BLaER1 (cell line): ENCODE results near the gene ALDH7A1.
"Not testable (repeated sequence)": the region's sequence is repeated elsewhere in the genome, so short reads cannot be mapped to it uniquely, and the experiment has no call there.

ENCODE experiments used
- H3K27ac ChIP-seq: shearing (Covaris generic); formaldehyde crosslinking; 2 replicates; pipeline ENCODE4 v1.8.1; 2022
- H3K27me3 ChIP-seq: shearing (Covaris generic); formaldehyde crosslinking; 2 replicates; pipeline ENCODE4 v1.8.1; 2022
- H3K36me3 ChIP-seq: shearing (Covaris generic); formaldehyde crosslinking; 2 replicates; pipeline ENCODE4 v1.8.1; 2022
- H3K4me1 ChIP-seq: shearing (Covaris generic); formaldehyde crosslinking; 2 replicates; pipeline ENCODE4 v1.8.1; 2022
- H3K4me2 ChIP-seq: shearing (Covaris generic); formaldehyde crosslinking; 2 replicates; pipeline ENCODE4 v1.8.1; 2022
- H3K4me3 ChIP-seq: shearing (Covaris generic); formaldehyde crosslinking; 2 replicates; pipeline ENCODE4 v1.8.1; 2022
- H3K9ac ChIP-seq: shearing (Covaris generic); formaldehyde crosslinking; 2 replicates; pipeline ENCODE4 v1.8.1; 2022
- H3K9me3 ChIP-seq: shearing (Covaris generic); formaldehyde crosslinking; 2 replicates; pipeline ENCODE4 v1.8.1; 2022
- H4K20me1 ChIP-seq: shearing (Covaris generic); formaldehyde crosslinking; 2 replicates; pipeline ENCODE4 v1.8.1; 2022
- Cebpa-rat ChIP-seq: shearing (Covaris generic); IDR thresholded peaks from 2 replicates; pipeline ENCODE4 v1.8.1; 2022

Gene ALDH7A1

DNA sequence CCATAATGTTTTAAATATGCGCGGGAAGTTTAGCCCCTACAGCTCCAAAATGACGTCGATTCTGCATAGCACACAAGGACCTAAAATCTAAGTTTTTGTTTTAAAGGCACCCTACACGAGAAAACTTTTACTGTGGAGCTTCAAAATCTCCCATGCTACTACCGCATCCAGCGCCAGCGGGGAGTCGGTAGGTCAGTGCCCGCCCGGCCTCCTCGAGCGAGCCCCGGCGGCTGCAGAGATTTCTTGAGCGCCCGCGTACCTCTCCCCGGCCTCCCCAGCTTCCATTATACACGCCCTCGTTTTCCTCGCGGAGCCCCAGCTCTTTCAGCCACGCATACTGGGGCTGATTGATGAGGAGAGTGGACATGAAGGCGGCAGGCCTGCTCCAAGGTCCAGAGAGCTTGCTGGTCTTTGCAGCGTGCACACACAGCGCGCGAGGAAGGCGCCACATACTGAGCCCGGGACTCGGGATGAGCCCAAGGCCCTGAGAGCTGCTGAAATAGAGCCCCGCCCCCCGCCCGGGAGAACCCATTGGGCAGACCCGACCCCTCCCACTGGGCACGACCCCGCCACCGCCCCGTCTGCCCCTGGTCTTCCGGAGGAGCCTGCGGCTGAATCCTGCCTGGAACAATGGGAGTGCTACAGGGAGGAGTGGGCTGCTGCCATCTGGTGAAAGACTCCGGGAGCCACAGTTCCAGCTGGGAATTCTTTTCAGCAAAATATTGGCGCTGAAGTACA lies at the start of gene ALDH7A1:
Gene ALDH7A1 (minus strand): TSS at position 472 of the 738 bp plus-strand sequence. CDS start 21 bp downstream, at position 451.
- peaks cover 13% of the 10 kb centered on the region for H3K36me3 ChIP-seq
- peaks cover 16% of the 10 kb centered on the region for H3K4me1 ChIP-seq
- H3K9ac ChIP-seq, result peak within 1 kb of the TSS; percentile 73; the same call in 1 of the 2 replicates
- H3K4me2 ChIP-seq, result peak within 1 kb of the TSS; percentile 78
- peaks cover 20% of the 10 kb centered on the region for H3K9me3 ChIP-seq
- H3K27me3 ChIP-seq, result peaks cover 30% of the 10 kb centered on the region
- no peak for TF ChIP-seq Cebpa-rat
- H4K20me1 ChIP-seq, result no peaks in the 10 kb centered on the region
- no peak within 1 kb of the TSS for H3K27ac ChIP-seq
- H3K4me3 ChIP-seq, result peak within 1 kb of the TSS; percentile 72

DNA sequence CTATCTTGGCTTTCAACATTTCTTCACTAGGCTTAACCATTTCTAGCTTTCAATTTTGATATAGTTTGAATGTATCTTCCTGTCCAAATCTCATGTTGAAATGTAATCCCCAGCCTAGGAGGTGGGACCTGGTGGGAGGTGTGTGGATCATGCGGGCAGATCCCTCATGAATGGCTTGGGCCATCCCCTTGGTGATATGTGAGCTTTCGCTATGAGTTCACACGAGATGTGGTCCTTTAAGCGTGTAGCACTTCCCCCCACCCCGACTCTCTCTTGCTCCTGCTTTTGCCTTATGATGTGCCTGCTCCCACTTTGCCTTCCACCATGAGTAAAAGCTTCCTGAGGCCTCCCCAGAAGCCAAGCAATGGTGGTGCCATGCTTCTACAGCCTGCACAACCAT lies 46.4 kb upstream of the ALDH7A1 start:
- Histone ChIP-seq H3K4me3 (no peak overlapping the region), H3K27me3 (no peaks in the 10 kb centered on the region), H3K9me3 (peaks cover 11% of the 10 kb centered on the region), H3K27ac (no peak overlapping the region), H4K20me1 (no peaks in the 10 kb centered on the region), H3K36me3 (no peaks in the 10 kb centered on the region), H3K4me1 (no peaks in the 10 kb centered on the region), H3K9ac (no peak overlapping the region), H3K4me2 (no peak overlapping the region)
- TF ChIP-seq Cebpa-rat, result no peak

DNA sequence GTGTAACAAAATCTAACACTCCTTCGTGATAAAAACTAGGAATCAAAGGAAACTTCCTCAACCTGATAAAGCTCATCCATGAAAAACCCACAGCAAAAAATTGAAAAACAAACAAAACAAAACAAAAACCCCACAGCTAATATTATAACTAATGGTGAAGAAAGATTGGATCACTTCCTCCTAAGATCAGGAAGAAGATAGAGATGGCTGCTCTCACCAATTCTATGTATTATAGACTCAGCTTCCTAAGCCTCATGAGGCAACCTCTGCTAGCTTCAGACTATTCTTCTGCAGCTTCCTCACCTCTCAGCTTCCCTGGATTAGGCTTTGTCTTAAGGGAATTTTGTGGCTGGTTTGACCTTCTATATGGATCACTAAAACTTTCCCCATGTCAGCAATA lies 45.8 kb upstream of the ALDH7A1 start:
- no peak overlapping the region for H3K4me2 ChIP-seq
- TF ChIP-seq Cebpa-rat, result no peak
- H3K36me3 ChIP-seq, result no peaks in the 10 kb centered on the region
- H4K20me1 ChIP-seq, result no peaks in the 10 kb centered on the region
- H3K4me3 ChIP-seq, result no peak overlapping the region
- H3K4me1 ChIP-seq, result no peaks in the 10 kb centered on the region
- peaks cover 9% of the 10 kb centered on the region for H3K9me3 ChIP-seq
- H3K9ac ChIP-seq, result no peak overlapping the region
- H3K27ac ChIP-seq, result no peak overlapping the region
- no peaks in the 10 kb centered on the region for H3K27me3 ChIP-seq

DNA sequence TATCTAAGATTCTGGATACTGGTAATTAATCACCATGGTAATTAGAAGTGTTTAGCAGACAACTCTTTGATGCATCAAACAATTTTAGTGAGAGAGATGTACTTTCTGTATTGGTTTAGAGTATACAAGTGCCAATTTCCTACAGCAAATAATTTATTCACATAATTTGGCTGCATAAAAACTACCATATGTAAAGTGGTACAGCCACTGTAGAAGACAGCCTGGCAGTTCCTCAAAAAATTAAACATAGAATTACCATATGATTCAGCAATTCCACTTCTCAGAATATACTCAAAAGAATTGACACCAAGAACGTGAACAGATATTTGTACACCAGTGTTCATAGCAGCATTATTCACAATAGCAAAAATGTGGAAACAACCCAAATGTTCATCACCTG lies 41.9 kb upstream of the ALDH7A1 start:
- Histone ChIP-seq H3K4me3 (no peak overlapping the region), H3K4me2 (no peak overlapping the region), H3K4me1 (no peaks in the 10 kb centered on the region), H3K27me3 (no peaks in the 10 kb centered on the region), H3K27ac (no peak overlapping the region), H3K36me3 (no peaks in the 10 kb centered on the region), H3K9ac (no peak overlapping the region), H4K20me1 (no peaks in the 10 kb centered on the region), H3K9me3 (no peaks in the 10 kb centered on the region)
- no peak for TF ChIP-seq Cebpa-rat

DNA sequence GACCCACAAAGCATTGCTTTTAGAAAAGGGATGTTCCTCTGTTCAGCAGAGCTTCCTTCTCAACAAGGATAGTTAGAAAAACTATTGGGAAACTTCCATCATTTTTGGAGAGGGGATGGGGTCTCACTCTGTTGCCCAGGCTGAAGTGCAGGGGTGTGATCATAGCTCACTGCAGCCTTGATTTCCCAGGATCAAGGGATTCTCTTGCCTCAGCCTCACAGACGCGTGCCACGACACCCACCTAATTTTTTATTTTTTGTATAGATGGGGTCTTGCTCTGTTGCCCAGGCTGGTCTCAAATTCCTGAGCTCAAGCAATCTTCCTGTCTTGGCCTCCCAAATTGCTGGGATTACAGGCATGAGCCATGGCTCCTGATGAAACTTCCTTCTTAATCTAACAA lies 40.6 kb upstream of the ALDH7A1 start:
- no peak overlapping the region for H3K9ac ChIP-seq
- no peaks in the 10 kb centered on the region for H3K9me3 ChIP-seq
- H3K4me2 ChIP-seq, result no peak overlapping the region
- H3K27me3 ChIP-seq, result no peaks in the 10 kb centered on the region
- no peaks in the 10 kb centered on the region for H3K36me3 ChIP-seq
- H3K4me1 ChIP-seq, result no peaks in the 10 kb centered on the region
- no peak for TF ChIP-seq Cebpa-rat
- H3K4me3 ChIP-seq, result no peak overlapping the region
- H3K27ac ChIP-seq, result no peak overlapping the region
- H4K20me1 ChIP-seq, result no peaks in the 10 kb centered on the region

DNA sequence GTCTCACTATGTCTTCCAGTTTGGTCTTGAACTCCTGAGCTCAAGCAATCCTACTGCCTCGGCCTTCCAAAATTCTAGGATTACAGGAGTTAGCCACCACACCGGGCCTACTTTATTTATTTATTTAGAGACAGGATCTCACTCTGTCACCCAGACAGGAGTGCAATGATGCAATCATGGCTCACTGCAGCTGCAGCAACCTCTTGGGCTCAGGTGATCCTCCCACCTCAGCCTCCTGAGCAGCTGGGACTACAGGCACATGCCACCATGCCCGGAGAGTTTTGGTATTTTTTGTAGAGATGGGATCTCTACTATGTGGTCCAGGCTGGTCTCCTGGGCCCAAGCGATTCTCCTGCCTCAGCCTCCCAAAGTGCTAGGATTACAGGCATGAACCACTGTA lies 38.5 kb upstream of the ALDH7A1 start:
- Histone ChIP-seq H3K9me3 (no peaks in the 10 kb centered on the region), H3K4me3 (no peak overlapping the region), H3K4me1 (no peaks in the 10 kb centered on the region), H3K27ac (no peak overlapping the region), H3K9ac (no peak overlapping the region), H3K36me3 (no peaks in the 10 kb centered on the region), H4K20me1 (no peaks in the 10 kb centered on the region), H3K27me3 (no peaks in the 10 kb centered on the region), H3K4me2 (no peak overlapping the region)
- TF ChIP-seq Cebpa-rat, result no peak

DNA sequence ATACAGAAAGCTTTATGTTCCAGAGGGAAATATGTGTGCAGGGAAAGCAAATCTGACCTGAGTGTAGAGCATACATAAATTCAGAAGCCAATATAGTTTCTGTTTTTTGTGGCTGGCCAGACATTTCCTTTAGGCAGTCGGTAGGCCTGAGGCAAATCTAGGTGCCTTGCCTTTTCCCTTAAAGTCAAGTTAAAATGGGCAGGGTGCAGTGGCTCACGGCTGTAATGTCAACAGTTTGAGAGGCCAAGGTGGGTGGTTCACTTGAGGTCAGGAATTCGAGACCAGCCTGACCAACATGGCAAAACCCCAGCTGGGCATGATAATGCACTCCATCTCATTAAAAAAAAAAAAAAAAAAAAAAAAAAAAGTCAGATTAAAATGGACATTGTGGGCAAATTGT lies 36.9 kb upstream of the ALDH7A1 start:
- Histone ChIP-seq H3K4me3 (no peak overlapping the region), H3K9me3 (no peaks in the 10 kb centered on the region), H3K27me3 (no peaks in the 10 kb centered on the region), H3K4me2 (no peak overlapping the region), H4K20me1 (no peaks in the 10 kb centered on the region), H3K4me1 (no peaks in the 10 kb centered on the region), H3K9ac (no peak overlapping the region), H3K36me3 (peaks cover 13% of the 10 kb centered on the region), H3K27ac (no peak overlapping the region)
- no peak for TF ChIP-seq Cebpa-rat

DNA sequence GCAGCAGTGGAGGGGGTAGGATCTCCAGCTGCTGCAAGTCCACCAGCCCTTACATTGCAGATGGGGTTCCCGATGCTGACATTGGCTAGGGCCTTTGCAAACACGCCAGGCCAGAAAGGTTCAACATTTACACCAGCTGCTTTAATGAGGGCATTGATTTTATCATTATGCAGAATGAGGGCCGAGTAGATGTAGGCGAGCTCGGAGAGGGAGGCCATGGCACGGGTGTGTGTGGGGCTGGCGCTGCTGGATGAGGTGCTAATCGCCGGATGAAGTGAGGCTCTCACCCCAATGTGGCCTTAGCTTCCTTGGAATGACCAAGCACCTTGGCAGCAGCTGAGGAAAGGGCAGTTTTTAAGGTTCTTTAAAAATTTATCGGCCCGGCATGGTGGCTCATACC lies 33.1 kb upstream of the ALDH7A1 start:
- TF ChIP-seq Cebpa-rat, result no peak
- Histone ChIP-seq H3K27ac (no peak overlapping the region), H3K4me1 (no peaks in the 10 kb centered on the region), H4K20me1 (no peaks in the 10 kb centered on the region), H3K9me3 (no peaks in the 10 kb centered on the region), H3K4me2 (no peak overlapping the region), H3K9ac (no peak overlapping the region), H3K4me3 (no peak overlapping the region), H3K27me3 (no peaks in the 10 kb centered on the region), H3K36me3 (peaks cover 49% of the 10 kb centered on the region)

DNA sequence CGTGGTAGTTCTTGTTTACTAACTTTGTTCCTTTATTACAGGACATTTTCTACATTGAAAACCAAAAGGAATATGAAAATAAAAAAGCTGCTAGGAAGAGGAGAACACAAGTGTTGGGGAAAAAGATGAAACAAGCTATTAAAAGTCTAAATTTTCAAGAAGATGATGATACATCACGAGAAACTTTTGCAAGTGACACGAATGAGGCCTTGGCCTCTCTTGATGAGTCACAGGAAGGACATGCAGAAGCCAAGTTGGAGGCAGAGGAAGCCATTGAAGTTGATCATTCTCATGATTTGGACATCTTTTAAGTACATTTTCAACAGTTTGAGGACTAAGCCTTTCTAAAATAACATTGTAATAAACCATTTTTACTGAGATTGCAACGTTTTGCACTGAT lies 29.5 kb upstream of the ALDH7A1 start:
- TF ChIP-seq Cebpa-rat, result no peak
- H3K4me2 ChIP-seq, result no peak overlapping the region
- no peak overlapping the region for H3K27ac ChIP-seq
- H4K20me1 ChIP-seq, result peaks cover 8% of the 10 kb centered on the region; the same call in 1 of the 2 replicates
- H3K4me3 ChIP-seq, result no peak overlapping the region
- no peaks in the 10 kb centered on the region for H3K4me1 ChIP-seq
- no peak overlapping the region for H3K9ac ChIP-seq
- H3K36me3 ChIP-seq, result peaks cover 78% of the 10 kb centered on the region
- no peaks in the 10 kb centered on the region for H3K27me3 ChIP-seq
- H3K9me3 ChIP-seq, result no peaks in the 10 kb centered on the region

DNA sequence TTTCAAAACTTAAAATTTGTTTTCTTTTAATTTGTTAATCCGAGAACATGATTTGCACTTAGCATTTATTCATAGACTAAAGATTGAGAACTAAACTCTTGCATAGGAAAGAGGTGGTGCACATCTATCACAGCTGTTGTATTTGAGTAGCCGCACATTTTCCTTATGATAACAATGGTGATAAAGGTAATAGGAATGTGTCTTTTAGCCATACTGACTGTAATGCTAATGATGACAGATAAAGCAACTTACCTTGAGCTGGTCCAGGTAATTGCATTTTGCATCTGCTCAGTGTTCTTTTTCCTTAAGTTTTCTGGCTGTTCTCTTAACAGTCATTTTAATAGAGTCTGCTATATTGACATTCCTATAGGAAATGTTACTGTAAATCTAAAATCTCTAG lies 24.8 kb upstream of the ALDH7A1 start:
- Histone ChIP-seq H3K4me1 (no peaks in the 10 kb centered on the region), H3K27ac (no peak overlapping the region), H4K20me1 (peaks cover 32% of the 10 kb centered on the region), H3K9ac (no peak overlapping the region), H3K9me3 (no peaks in the 10 kb centered on the region), H3K36me3 (peaks cover 91% of the 10 kb centered on the region), H3K27me3 (no peaks in the 10 kb centered on the region), H3K4me2 (no peak overlapping the region), H3K4me3 (no peak overlapping the region)
- no peak for TF ChIP-seq Cebpa-rat

DNA sequence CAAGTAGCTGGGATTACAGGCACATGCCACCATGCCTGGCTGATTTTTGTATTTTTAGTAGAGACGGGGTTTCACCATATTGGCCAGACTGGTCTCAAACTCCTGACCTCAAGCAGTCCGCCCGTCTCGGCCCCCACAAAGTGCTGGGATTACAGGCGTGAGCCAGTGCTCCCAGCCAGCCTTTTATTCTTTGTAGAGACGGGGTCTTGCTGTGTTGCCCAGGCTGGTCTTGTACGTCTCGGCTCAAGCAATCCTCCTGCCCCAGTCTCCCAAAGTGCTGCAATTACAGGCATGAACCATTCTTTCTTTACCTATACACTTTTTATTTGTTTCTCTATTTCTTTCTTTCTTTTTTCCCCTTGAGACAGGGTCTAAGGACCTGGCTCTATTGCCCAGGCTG lies 22.6 kb upstream of the ALDH7A1 start:
- H3K4me3 ChIP-seq, H3K4me1 ChIP-seq, H3K4me2 ChIP-seq, H3K9me3 ChIP-seq, H3K27me3 ChIP-seq, H3K9ac ChIP-seq, H3K27ac ChIP-seq: not testable (repeated sequence)
- Histone ChIP-seq H3K36me3 (peaks cover 91% of the 10 kb centered on the region), H4K20me1 (peaks cover 54% of the 10 kb centered on the region)
